Activated CD8-positive, alpha-beta memory T cell treated with anti-CD3 and anti-CD28 coated beads for 24 hours (primary cell): ENCODE data around the gene ZNF775.

ENCODE experiments used
- DNase-seq: peaks from one replicate; pipeline ENCODE4 v3.0.0-alpha.2; 2020

Gene ZNF775

GRCh38 chr7:150415161-150416153, 36.3 kb downstream of the ZNF775 start:
- DNase-seq: peak; percentile 42

DNA sequence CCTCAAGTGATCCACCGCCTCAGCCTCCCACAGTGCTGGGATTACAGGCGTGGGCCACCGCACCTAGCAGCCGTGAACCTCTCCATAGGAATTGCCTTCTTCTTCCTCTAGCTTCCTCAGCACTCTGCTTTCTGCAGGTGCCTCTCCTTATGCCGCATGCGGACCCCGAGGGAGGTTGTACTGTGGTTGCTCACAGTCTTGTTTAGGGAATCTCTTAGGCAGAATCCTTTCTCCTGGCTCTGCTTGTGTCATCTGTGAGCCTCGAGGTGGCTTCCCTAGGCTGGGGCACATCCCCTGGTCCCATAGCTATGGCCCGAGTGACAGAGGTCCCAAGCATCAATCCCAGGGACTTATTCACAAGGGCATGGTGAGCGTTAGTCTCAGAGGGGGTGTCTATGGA, 38.1 kb downstream of the ZNF775 start:
- peak; percentile 43 for DNase-seq

GRCh38 chr7:150417863-150418262, 38.7 kb downstream of the ZNF775 start:
- peak; percentile 38 for DNase-seq

DNA sequence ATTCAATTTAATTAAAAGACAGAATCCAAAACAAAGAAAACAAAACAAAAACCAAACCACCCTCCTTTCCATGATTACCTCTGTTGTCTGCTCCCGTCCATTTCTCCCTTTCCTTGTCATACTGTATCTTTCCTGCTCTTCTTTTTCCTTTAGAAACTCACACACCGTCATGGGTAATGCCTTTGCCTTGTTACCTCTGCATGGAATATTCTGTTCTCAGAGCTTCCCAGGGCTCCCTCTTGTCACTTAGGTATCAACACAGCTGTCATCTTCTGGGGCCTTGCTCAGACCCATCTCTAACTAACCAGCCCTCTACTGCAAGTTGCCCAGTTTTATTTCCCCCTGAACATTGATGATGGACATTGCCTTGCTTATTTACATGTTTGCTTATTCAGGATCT, 41.1 kb downstream of the ZNF775 start:
- peak; percentile 49 for DNase-seq

DNA sequence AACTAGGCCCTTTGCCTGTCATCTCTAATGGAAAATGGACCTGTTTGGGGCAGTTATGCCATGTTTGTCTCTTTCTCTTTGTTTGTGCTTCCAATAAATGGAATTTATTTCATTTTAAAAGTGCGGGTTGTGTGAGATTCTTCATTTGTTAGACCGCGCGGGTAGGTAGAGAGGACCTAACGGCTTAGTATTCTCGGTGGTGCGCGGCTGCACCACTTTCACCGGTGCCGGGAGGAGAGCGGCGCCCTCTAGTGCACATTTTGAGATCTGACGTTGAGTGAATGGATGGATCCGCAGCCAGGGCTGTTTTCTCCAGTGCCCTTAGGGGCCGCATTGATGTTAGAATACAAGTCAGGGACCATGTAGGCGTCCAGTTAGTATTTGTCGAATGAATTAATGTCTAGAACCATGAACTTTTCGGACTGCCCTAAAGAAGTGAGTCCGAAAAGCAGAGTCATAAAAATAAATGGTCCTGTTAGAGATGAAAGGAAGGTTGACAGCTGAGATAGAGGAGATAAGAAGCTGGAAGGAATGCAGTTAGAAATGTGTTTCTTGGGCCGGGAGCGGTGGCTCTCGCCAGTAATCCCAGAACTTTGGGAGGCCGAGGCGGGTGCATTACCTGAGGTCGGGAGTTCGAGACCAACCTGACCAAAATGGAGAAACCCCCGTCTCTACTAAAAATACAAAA, 42.0 kb downstream of the ZNF775 start:
- DNase-seq: peak; percentile 92

GRCh38 chr7:150421831-150422230, 42.7 kb downstream of the ZNF775 start:
- peak; percentile 48 for DNase-seq

GRCh38 chr7:150425670-150426069, 46.5 kb downstream of the ZNF775 start:
- DNase-seq: no peak

DNA sequence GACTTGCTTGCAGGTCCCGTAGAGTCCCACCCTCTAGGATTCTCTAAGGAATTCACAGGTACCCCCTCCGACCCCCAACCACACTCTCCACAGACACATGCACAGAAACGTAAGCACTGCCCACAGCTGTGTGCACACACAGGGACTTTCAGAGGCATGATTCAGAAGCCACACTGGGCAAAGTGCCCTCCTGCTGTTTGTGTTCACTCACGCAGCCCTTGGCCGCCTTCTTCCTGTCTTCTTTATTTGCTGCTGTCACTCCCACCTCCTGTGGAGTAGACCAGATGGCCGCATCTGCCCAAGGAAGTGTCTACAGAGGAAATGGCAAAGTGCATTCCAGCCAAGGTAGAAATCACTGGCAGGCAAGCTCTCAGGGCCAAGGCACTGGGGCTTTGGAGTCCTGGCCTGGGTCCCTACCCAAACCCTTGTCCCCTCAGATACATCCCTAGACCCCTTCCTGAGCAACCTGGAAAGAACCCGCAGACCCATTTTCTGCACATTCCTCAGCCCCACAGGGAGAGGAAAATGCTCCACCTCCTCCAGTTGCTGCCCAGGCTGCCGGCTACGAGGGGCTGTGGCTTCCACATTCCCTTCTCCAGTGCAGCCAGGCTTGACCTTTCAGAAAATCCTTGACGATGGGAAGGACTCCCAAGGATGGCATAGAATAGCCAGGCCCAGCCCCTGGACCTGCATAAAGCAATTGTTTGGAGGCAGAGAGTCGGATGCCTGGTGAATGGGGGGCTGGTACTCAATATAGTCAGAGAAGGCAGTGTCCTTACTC, 49.7 kb downstream of the ZNF775 start:
- peak; percentile 54 for DNase-seq

GRCh38 chr7:150429699-150430098, 50.6 kb downstream of the ZNF775 start:
- peak; percentile 30 for DNase-seq

GRCh38 chr7:150430465-150431085, 51.4 kb downstream of the ZNF775 start:
- peak; percentile 40 for DNase-seq

DNA sequence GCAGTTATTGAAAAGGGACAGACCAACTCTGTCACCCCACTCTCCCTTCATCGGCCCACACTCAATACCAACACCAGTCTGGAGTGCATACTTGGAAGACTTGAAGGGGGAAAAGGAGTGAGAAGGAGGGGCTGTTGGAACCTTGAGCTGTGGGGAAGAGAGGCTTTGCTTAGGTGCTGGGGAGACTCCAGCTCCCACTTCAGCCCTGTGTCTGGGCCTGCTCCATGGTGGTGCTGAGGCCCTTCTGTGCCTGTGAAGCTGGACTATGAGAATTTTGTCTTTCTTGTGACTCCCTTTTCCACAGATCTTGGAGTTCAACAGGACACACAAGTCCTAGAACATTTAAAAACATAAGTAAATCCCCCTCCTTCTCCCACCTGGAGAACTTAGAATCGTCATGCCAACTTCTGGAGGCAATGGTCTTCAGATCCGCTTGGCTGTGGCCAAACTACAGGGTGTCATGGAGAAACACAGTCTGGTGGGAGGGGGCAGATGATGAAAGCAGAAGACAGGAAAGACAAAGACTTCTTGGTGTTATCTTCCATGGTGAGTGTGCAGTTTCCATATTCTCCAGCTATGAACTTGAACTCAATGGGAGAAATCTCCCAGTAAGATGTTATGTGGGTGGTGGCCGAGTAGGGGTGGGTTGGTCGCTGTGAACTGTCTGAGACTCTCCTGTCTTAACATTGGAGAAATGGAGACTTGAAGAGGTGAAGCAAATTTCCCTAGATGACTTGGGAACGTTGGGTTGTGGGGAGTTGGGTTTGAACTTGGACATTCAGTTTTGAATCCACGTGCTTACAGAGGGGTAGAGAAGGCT, 52.9 kb downstream of the ZNF775 start:
- DNase-seq: peak; percentile 35

GRCh38 chr7:150432915-150433892, 54.1 kb downstream of the ZNF775 start:
- peak; percentile 47 for DNase-seq

DNA sequence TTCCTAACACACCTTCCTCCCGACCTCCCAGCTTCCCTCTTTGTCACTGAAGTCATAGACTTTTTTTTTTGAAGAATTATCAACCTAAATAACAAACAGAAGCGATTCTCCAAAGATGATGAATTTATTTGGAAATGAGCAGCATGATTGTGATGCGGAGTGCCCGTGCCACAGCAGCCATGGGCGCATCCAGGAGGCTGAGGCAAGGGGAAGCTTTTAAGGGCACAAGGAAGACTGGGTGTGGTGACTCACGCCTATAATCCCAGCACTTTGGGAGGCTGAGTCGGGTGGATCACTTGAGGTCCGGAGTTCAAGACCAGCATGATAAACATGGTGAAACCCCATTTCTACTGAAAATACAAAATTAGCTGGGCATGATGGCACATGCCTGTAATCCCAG, 55.1 kb downstream of the ZNF775 start:
- peak; percentile 26 for DNase-seq

- peak; percentile 33 for DNase-seq
Measured at GRCh38 chr7:150435047-150435389, 55.9 kb downstream of the ZNF775 start.

DNA sequence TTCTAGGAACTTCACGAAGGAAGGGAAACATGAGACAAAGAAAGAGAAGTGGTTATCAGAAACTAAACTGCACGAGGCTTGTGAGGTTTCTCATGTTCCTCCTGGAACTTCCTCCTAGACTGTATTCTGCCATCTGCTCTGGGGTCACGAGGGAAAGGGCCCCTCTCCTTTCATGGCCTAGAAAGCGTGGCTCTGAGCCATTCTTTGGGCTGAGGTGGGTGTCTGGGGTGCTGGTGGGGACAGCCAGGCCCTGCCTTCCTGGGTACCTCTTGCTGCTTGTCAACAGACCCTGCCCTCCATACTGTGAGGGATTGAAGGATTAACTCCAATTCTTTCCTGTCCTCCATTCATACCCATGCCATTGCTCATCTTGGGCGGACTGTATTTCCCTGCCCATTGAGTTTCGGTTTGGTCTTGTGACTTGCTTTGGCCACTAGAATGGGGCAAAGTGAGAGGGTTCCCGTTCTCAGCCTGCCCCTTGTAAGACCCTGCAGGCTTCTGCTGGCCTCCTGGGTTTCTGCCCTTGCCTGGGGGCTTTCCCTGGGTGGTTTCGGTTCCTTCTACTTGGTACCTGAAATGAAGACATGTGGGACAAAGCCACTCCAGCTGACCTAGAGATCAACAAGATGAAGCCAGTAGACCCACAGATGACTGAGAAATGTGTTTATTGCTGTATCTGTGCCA, 56.4 kb downstream of the ZNF775 start:
- peak; percentile 49 for DNase-seq

GRCh38 chr7:150439967-150440366, 60.8 kb downstream of the ZNF775 start:
- no peak for DNase-seq

DNA sequence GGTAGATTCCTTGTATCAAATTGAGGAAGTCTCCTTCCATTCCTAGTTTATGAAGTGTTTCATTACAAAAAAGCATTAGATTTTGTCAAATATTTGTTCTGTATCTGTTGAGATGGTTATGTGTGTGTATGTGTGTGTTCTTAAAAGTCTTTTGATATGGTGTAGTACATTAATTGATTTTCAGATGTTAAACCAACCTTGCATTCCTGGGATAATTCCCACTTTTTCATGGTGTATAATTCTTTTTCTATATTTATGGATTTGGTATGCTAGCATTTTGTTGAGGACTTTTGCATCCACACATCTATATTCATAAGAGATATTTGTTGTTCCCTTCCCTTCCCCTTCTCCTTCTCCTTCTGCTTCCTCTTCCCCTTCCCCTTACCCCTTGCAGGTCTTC, 62.4 kb downstream of the ZNF775 start:
- no peak for DNase-seq

DNA sequence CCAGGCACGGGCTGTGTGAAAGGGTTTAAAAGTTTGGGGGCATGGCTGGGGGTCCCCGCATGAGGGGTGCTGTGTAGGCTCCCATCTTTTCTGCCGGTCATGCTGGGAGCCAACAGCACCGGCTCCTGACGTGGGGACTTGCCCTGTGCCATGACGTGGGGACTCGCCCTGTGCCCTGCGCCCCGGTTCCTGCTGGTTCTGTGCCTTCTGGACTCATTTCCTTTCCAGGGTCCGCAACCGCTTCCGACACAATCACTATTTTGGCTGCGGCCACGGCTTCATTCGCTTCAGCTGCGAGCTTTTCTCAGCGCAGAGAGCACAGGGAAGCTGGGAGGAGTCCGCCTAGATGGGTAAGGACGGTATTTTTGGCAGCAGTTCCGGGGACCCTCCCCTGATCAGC, 63.7 kb downstream of the ZNF775 start:
- no peak for DNase-seq

GRCh38 chr7:150443793-150444540, 64.8 kb downstream of the ZNF775 start:
- no peak for DNase-seq
